ENCODE results near the gene DYNLT2B.
"Not testable (repeated sequence)": the region's sequence is repeated elsewhere in the genome, so short reads cannot be mapped to it uniquely, and the experiment has no call there.

Gene DYNLT2B

DNA sequence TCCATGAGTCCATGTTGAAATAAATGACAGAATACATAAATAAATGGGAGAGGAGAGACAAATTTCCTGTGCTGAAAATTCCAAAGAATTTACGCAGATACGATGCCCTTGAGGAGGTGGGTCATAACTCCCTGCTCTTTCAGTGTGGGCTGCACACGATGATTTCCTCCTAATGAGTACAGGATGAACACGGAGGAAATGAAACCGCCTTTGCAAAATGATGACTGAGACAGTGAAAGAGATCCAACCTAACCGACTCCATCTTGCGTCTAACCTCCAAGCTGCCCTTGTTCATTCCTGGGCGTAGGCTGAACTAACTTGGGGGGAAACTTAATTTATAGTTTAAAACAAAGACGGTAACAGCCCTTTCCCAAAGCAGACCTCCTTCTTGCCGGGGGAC is 15.5 kb downstream of the DYNLT2B start:
- not testable (repeated sequence) for H3K36me3 Mint-ChIP-seq, H3K27me3 Mint-ChIP-seq, H3K4me3 Mint-ChIP-seq, H3K4me1 Mint-ChIP-seq, H3K9me3 Mint-ChIP-seq, H3K27ac Mint-ChIP-seq

- Mint-ChIP-seq H3K4me1 (no peaks in the 10 kb centered on the region), H3K27me3 (no peaks in the 10 kb centered on the region), H3K9me3 (no peaks in the 10 kb centered on the region), H3K27ac (no peak overlapping the region), H3K36me3 (peaks cover 3% of the 10 kb centered on the region), H3K4me3 (no peak overlapping the region)
These were observed 19.5 kb downstream of the DYNLT2B start for GRCh38 chr3:196298521-196298920.

GRCh38 chr3:196292286-196292923 is 25.6 kb downstream of the DYNLT2B start:
- no peaks in the 10 kb centered on the region for H3K9me3 Mint-ChIP-seq
- H3K4me3 Mint-ChIP-seq = no peak overlapping the region
- peaks cover 9% of the 10 kb centered on the region for H3K4me1 Mint-ChIP-seq
- H3K27ac Mint-ChIP-seq = no peak overlapping the region
- H3K27me3 Mint-ChIP-seq = no peaks in the 10 kb centered on the region
- peaks cover under 1% of the 10 kb centered on the region for H3K36me3 Mint-ChIP-seq

- Mint-ChIP-seq H3K27ac (peak overlapping the region; percentile 100), H3K27me3 (no peaks in the 10 kb centered on the region), H3K4me1 (peaks cover 45% of the 10 kb centered on the region), H3K9me3 (no peaks in the 10 kb centered on the region), H3K36me3 (peaks cover 4% of the 10 kb centered on the region), H3K4me3 (peak overlapping the region; percentile 100)
These were observed 29.9 kb downstream of the DYNLT2B start for GRCh38 chr3:196288141-196288460.

DNA sequence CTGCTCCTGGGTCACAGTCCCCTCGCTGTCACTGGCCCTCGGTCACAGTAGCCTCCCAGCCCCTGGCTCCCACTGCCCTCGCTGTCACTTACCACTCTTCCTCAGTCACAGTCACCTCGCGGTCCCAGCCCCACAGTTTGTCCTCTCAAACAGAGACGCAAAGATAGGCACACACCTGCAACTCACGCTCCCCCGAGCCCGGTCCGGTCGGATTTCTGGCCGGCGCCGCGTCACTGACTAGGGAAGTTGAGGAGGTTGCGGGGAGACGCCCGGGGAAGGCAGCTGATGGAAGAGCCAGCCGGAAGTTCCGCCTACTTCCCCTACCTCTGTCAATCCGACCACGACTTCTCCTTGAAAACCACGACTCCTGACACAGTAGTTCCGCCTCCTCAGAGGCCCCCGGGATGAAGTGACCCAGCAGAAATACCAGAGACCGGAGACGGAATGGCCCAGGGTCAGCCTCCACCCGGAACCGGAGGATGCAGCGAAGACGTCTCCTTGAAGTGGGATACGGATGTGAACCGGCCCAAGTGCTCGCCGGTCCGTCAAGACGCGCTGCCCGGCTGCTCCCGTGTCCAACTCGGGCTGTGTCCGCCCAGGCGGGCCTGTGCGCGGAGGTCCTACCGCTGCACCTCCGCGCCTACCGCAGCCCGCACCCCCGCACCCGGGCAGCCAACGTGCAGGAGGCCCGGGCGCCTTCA is 30.4 kb downstream of the DYNLT2B start, which contains the start of gene PCYT1A:
Gene PCYT1A (minus strand): TSS at position 287 of the 701 bp plus-strand sequence. CDS start 17,195 bp downstream, outside the sequence.
- Mint-ChIP-seq H3K27me3 (no peaks in the 10 kb centered on the region), H3K4me1 (peaks cover 45% of the 10 kb centered on the region), H3K27ac (peak within 1 kb of the TSS; percentile 100), H3K36me3 (peaks cover 4% of the 10 kb centered on the region), H3K9me3 (no peaks in the 10 kb centered on the region), H3K4me3 (peak within 1 kb of the TSS; percentile 100)

DNA sequence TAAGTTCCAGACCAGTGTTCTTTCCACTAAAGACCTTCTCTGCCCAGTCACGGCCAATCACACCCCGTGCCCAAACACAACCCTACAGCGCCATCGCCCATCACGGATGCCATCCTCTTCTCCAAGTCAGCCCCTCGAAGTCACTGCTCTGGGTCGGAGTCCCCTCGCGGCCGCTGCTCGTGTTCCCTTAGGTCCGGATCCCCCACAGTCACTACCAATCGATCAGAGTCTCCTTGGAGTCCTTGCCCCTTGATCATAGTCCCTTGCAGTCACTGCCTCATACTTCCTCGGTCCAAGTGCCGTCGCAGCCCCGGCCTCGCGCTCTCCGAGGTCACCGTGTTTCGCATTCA is 31.0 kb downstream of the DYNLT2B start:
- H3K4me3 Mint-ChIP-seq = peak overlapping the region; percentile 100
- peaks cover 48% of the 10 kb centered on the region for H3K4me1 Mint-ChIP-seq
- peak overlapping the region; percentile 100 for H3K27ac Mint-ChIP-seq
- H3K27me3 Mint-ChIP-seq = no peaks in the 10 kb centered on the region
- H3K9me3 Mint-ChIP-seq = no peaks in the 10 kb centered on the region
- H3K36me3 Mint-ChIP-seq = peaks cover 4% of the 10 kb centered on the region

GRCh38 chr3:196284396-196284795 is 33.6 kb downstream of the DYNLT2B start:
- peak overlapping the region; percentile 15 for H3K4me3 Mint-ChIP-seq
- H3K4me1 Mint-ChIP-seq = peaks cover 71% of the 10 kb centered on the region
- H3K9me3 Mint-ChIP-seq = no peaks in the 10 kb centered on the region
- no peaks in the 10 kb centered on the region for H3K27me3 Mint-ChIP-seq
- peaks cover 4% of the 10 kb centered on the region for H3K36me3 Mint-ChIP-seq
- peak overlapping the region; percentile 9 for H3K27ac Mint-ChIP-seq

DNA sequence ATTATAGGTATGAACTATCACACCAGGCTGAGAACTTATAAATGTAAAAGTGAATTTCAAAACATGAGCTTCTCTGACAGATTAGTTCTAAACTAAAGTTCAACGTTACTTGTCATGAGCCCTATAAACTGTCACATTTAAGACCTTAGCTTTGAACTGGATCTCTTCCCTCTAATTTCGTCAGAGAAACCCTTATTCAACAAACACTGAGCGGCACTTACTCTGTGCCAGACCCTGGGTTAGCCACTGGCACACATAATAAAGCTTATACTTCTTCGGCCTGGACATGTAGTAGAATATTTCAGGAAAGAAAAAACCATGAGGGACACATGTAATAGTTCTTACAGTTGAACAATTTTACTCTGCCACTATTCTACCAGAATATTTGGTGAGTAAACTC is 36.1 kb downstream of the DYNLT2B start:
- Mint-ChIP-seq H3K27me3 (no peaks in the 10 kb centered on the region), H3K36me3 (peaks cover 6% of the 10 kb centered on the region), H3K4me1 (peaks cover 75% of the 10 kb centered on the region), H3K4me3 (no peak overlapping the region), H3K27ac (peak overlapping the region; percentile 72), H3K9me3 (no peaks in the 10 kb centered on the region)

DNA sequence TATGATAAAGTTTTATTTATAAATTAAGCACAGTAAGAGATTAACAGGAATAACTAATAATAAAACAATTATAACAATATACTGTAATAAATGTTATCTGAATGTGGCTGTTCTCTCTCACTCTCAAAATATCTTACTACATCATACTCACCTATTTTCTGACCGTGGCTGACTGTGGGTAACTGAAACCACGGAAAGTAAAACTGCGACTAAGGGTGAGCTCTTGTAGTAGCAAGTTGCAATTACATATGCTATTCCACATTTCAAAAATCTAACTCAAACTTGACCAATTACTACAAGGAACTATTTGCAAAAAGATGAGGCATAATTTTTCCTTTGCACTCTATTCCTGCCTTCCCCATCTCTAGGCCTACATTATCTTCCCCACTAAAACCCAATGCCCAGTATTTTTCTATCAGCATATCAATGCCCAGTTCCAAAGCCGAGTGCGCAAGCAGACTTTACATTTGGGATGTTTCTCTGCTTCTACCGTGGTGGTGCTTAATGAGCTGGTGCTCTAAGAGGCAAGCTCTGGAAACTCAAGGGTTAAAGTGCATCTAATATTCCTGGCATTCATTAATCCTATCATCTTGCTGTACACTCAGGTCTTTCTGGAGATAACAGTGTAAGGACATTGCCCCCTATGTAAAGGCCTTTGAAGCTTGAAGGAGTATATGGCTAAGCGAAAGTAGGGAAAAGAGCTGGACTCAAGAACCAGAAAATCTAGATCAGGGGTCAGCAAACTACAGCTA is 37.2 kb downstream of the DYNLT2B start:
- no peaks in the 10 kb centered on the region for H3K9me3 Mint-ChIP-seq
- H3K4me3 Mint-ChIP-seq = no peak overlapping the region
- no peaks in the 10 kb centered on the region for H3K27me3 Mint-ChIP-seq

GRCh38 chr3:196275126-196275525 is 42.9 kb downstream of the DYNLT2B start:
- Mint-ChIP-seq H3K27ac (peak overlapping the region; percentile 100), H3K27me3 (no peaks in the 10 kb centered on the region), H3K4me3 (peak overlapping the region; percentile 85), H3K36me3 (peaks cover 12% of the 10 kb centered on the region), H3K9me3 (peaks cover 5% of the 10 kb centered on the region), H3K4me1 (peaks cover 54% of the 10 kb centered on the region)

More for the DNA sequence above, 37.2 kb downstream of the DYNLT2B start:
- Mint-ChIP-seq H3K4me1 (peaks cover 66% of the 10 kb centered on the region), H3K27ac (peak overlapping the region; percentile 42), H3K36me3 (peaks cover 6% of the 10 kb centered on the region)

DNA sequence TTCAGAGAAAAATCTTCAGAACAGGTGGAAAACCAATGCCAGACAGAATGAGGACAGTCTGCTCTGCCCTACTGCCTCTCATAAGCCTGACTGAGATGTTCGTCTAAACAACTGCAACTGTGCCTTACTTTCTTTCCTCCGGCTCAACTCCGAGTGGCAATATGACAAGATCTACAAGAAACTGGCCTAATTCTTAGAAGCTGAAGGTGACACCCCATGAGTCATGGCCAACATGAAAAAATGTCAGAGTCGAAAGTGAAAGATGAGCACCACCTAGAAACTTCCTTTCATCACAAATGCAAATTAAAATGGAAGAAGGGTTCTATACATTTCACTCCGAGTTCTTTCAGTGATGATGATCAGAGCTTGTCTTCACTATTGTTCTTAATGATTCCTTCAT is 43.5 kb downstream of the DYNLT2B start:
- Mint-ChIP-seq H3K9me3 (peaks cover 5% of the 10 kb centered on the region), H3K4me1 (peaks cover 54% of the 10 kb centered on the region), H3K27me3 (no peaks in the 10 kb centered on the region), H3K27ac (peak overlapping the region; percentile 100), H3K36me3 (peaks cover 14% of the 10 kb centered on the region), H3K4me3 (peak overlapping the region; percentile 85)

GRCh38 chr3:196273655-196274054 is 44.4 kb downstream of the DYNLT2B start:
- H3K9me3 Mint-ChIP-seq = peaks cover 5% of the 10 kb centered on the region
- H3K27me3 Mint-ChIP-seq = no peaks in the 10 kb centered on the region
- peaks cover 19% of the 10 kb centered on the region for H3K36me3 Mint-ChIP-seq
- peak overlapping the region; percentile 93 for H3K27ac Mint-ChIP-seq
- no peak overlapping the region for H3K4me3 Mint-ChIP-seq
- peaks cover 54% of the 10 kb centered on the region for H3K4me1 Mint-ChIP-seq

DNA sequence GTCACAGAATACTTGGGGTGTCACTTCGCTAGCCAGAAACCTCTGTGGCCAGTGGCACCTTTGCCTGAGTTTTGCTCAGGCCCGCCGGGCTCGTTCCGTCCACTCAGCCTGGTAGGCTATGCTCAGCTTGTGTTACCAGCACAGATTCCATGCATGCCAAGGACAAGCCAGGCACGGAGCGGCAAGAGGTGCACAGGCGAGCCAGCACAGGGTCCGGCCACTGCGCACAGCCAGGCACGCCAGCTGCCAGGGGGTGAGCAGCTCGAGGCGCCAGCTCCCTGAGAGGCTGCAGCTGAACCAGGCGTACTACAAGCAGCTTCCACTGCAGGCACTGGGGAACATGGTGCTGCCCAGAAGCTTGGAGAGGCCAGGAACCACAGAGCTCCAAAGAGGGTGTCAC is 45.2 kb downstream of the DYNLT2B start:
- H3K4me1 Mint-ChIP-seq = peaks cover 47% of the 10 kb centered on the region

DNA sequence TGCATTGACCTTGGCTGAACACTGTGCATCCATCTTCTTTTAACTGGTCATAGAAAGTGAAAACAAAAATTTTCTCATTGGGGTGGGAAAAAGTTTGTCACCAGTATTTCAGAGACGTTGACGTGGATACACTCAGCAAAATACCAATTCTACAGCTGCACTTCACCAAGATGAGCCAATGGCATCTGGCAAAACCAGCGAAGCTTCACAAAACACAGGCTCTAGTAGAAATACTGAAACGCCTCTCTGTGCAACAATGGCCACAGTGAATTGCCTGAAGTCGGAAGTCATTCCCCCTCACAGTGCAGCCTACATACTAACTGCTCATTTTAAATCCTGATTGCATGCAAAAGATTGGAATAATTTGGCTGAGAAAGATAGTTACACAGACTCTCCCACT is 47.5 kb downstream of the DYNLT2B start:
- Mint-ChIP-seq H3K4me1 (peaks cover 41% of the 10 kb centered on the region), H3K36me3 (peaks cover 16% of the 10 kb centered on the region), H3K4me3 (no peak overlapping the region), H3K9me3 (peaks cover 5% of the 10 kb centered on the region), H3K27me3 (no peaks in the 10 kb centered on the region), H3K27ac (peak overlapping the region; percentile 68)

More for the DNA sequence above, 45.2 kb downstream of the DYNLT2B start:
- H3K27ac Mint-ChIP-seq = peak overlapping the region; percentile 93
- H3K27me3 Mint-ChIP-seq = no peaks in the 10 kb centered on the region
- no peak overlapping the region for H3K4me3 Mint-ChIP-seq
- H3K9me3 Mint-ChIP-seq = peaks cover 5% of the 10 kb centered on the region
- peaks cover 21% of the 10 kb centered on the region for H3K36me3 Mint-ChIP-seq

GRCh38 chr3:196268284-196269163 is 49.5 kb downstream of the DYNLT2B start:
- Mint-ChIP-seq H3K36me3 (peaks cover 20% of the 10 kb centered on the region), H3K4me1 (peaks cover 34% of the 10 kb centered on the region), H3K27ac (no peak overlapping the region)

More at GRCh38 chr3:196268284-196269163, 49.5 kb downstream of the DYNLT2B start:
- Mint-ChIP-seq H3K27me3 (no peaks in the 10 kb centered on the region), H3K4me3 (no peak overlapping the region), H3K9me3 (no peaks in the 10 kb centered on the region)

Data from activated naive CD4-positive, alpha-beta T cell treated with anti-CD3 and anti-CD28 coated beads, Interleukin-2, amount 50 U/mL, for 24 hours (primary cell).